Measurements from ENCODE around the gene ATP1A2.

The ATP1A2 gene

DNA sequence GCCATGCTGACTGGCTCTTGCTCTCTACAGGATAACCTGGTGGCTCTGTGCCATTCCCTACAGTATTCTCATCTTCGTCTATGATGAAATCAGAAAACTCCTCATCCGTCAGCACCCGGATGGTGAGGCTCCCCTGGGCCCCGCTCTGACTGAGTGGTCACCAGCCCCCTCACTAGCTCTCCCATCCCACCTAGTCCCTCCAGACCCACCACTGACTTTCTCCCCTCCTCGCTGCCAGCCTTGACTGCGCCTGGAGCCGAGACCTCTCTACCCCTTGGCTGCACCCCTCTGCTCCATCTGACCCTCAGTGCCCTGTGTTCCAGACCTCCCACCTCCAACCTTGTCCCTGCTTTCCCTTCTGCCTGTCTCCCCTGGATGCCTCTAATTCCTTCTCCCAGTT lies 70.7 kb downstream of the ATP1A2 start:
- no peak for DNase-seq

DNA sequence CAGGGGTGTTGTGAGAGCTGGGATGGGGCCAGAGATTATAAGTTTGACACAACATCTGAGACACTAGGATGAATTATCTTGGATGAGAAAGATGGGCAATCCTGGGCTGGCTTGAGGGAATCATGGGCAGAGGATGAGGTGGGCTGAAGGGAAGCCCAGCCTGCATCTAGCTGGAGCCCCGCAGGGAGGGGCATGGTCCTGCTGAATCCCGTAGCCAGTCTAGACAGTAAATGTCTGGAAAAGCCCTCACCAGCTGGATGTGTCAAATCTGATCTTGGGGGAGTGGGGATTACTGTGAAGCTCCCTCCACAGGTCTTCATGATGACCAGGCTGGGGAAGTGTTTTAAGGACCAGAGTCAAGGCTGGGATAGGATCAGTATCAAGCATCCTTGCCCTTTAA lies 71.2 kb downstream of the ATP1A2 start:
- DNase-seq: no peak

DNA sequence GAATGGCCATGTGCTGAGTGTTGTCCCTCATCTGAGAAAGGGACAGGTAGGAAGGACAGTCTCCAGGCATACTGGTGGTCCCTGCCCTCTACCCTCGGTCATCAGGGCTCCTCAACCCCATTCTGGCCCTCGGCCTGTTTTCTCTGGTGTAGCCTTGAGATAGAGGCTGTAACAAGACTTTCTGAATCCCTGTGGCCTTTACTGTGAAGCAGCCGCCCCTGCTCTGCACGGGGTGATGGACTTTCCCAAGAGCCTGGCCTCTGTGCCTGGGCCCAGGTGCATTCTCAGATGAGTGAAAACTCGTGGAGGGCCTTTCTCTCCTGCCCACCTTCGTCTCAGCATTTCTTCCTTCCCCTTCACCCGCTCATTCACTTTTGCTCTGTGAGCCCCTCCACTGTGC lies 71.8 kb downstream of the ATP1A2 start:
- DNase-seq: no peak

DNA sequence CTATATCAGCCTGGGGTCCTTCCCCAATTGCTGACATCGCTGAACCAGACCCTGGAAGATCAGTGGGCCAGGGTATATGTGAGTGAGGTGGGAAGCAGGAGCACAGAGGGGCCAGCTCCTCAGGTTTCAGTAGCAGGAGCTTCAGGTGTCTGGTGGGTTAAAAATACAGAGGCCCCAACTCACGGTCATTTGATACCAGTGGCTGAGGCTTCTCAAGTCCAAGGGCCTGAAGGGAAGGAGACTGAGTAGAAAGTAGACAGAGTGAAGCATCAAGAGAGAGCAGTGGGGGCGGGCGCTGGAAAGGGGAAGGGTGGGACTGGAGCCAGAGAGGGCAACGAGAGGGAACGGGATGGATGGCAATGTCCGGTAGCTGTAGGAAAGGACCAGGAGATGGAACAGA lies 72.8 kb downstream of the ATP1A2 start:
- DNase-seq: no peak

DNA sequence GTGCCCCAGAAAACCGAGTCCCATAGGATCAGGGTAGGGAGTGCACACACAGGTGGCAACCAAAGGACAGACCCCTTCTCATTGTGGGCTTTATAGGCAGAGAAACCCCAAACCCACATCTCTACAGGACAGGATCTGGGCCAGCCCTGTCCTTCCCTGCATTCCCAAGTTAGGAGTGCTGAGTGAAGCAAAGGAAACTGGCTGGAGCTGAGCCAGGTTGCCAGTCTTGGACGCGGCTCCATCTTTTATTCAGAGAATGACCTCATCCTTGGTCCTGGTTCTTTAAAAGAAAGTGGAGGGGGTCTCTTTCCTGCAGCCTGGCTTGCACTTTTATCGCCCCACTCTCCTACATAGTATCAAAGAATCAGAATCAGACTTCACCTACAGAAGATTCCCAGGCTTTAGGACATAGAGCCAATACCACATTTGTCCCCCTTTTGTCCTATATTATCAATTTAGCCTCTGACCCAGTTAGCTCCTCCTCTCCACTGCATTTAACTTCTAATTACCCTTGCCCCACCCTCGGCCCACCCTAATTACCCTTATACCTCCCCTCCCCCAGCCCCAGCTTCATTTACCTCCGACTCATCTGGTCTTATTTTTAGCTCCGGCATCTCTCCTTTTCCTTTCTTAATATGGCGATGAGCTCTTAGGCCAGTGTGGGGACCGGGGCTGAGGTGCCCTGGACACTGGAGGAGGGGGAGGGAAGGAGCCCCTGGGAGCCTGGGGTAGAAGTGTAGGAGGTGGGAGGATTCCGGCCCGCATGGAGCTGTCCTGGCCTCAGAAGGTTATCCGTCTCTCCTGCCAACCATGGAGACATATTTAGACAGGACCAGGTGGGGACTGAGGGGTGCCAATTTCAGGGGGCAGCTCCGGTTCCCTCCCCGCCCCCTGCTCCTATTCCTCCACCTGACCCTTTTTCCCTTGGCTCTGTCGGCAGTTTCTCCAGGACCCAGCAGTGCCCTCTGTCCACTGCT lies 74.4 kb downstream of the ATP1A2 start, which contains the start of gene CASQ1:
Gene CASQ1, plus strand, starts transcription at position 927 of the 977 bp plus-strand sequence. CDS start 177 bp downstream, outside the sequence.
- DNase-seq: no peak

DNA sequence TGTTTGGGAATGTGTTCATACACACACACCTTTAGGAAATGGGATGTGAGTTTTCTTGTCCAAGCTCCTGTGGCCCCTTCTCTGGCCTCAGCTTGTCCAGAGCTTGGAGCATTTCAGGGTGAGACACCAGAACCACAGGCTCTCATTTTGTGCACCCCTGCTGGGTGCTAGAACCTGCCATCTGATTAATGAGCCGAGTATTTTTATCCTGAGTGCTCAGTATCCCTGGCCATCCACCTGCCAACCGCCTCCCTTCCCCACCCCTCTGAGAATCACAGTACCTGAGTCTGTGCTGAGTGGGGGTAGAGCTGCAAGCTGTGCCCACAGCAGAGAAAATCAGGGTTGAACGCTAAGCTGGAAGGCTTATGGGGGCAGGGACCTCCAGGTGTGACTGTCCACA lies 76.2 kb downstream of the ATP1A2 start:
- DNase-seq: no peak

DNA sequence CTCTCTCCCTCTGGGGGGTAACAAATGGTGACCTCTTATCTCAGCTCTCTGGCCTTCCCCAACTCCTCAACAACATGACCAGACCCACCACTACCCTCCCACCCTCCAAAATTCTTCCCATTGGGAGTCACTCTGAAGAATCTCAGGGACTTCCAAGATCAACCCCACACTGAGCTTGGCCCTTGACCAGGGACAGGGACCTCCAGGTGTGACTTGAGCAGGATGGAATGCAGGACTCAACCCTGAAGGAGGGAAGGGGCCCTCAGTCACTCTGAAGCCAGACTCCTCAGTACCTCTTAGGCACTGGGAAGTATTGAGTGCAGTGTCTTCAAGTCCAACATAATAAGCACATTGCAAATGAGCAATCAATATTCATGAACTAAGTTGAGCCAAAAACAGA lies 76.7 kb downstream of the ATP1A2 start:
- DNase-seq: no peak

Data from SW 1271 (cell line).